Stomach (tissue), 9 donors: Measurements from ENCODE around the gene SAAL1. TPM values are rescaled to one million over a fixed set of nuclear protein-coding genes. Genes with fewer than 3 reads are reported as not detected.

Experiments
- DNase-seq, 2 donors: peaks; one replicate each; pipeline versions ENCODE4 v3.0.0 to v3.0.0-alpha.2; 2013 to 2019
- H3K27ac ChIP-seq, 5 donors: fragments of 200-600 bp in 4 of 5; sonication (generic) in 4 of 5; one replicate each; pipeline ENCODE4 v1.5.1; 2013 to 2019; ENCODE audit warnings: mild to moderate bottlenecking in 1 of 5, moderate library complexity in 1 of 5
- H3K27me3 ChIP-seq, 3 donors: fragments of 200-600 bp; sonication (generic); one replicate each; pipeline ENCODE4 v1.5.1; 2017 to 2019; ENCODE audit warnings: mixed run types in 1 of 3
- H3K36me3 ChIP-seq, 4 donors: fragments of 200-600 bp; sonication (generic); 1 replicate in 3 of 4; 2 replicates in 1 of 4; pipeline ENCODE4 v1.5.1; 2016 to 2019
- H3K4me1 ChIP-seq, 4 donors: fragments of 200-600 bp; sonication (generic); one replicate each; pipeline ENCODE4 v1.5.1; 2016 to 2019
- H3K4me3 ChIP-seq, 4 donors: fragments of 200-600 bp; sonication (generic) in 3 of 4; one replicate each; pipeline ENCODE4 v1.5.1; 2016 to 2019; ENCODE audit warnings: mild to moderate bottlenecking in 1 of 4
- H3K9me3 ChIP-seq, 4 donors: fragments of 200-600 bp; sonication (generic); one replicate each; pipeline ENCODE4 v1.5.1; 2016 to 2019
- EP300 ChIP-seq: sonication (generic); formaldehyde crosslinking; IDR thresholded peaks from one replicate; pipeline ENCODE4 v1.6.1; 2017; ENCODE audit warnings: antibody characterized with exemption
- POLR2A ChIP-seq, 4 donors: fragments of 450-650 bp; IDR thresholded peaks; one replicate each; pipeline ENCODE4 v1.6.1; 2016; ENCODE audit warnings: antibody characterized with exemption in 4 of 4, control low read depth in 2 of 4, mild to moderate bottlenecking in 1 of 4, moderate library complexity in 1 of 4
- POLR2AphosphoS5 ChIP-seq, 3 donors: sonication (generic); formaldehyde crosslinking; IDR thresholded peaks; one replicate each; pipeline ENCODE4 v1.6.1; 2016; ENCODE audit warnings: antibody characterized with exemption in 3 of 3
- WGBS, 5 donors: extraction: QIAGEN DNeasy Blood & Tissue Kit in 3 of 5; methylation state at CpG; one replicate each; pipeline versions ENCODE4 v1.1.5 to v1.1.7; 2013 to 2018; 5-methylcytosine and 5-hydroxymethylcytosine counted together
- intact Hi-C: fragments of 100-400 bp; cut with DNase I; formaldehyde crosslinking; loops from one replicate; pipeline ENCODE4 v1.15.1; 2023; ENCODE audit warnings: low total_unique reads
- polyA plus RNA-seq, 3 donors: library from polyadenylated mRNA; stranded (reverse); fragments of 200-250 nt; gene quantifications; one replicate each; pipeline ENCODE4 v1.2.3, GENCODE V29; 2013
- total RNA-seq, 5 donors: library from RNA; depleted of rRNA; stranded (reverse); fragments of >200 nt; gene quantifications; one replicate each; pipeline versions ENCODE4 v1.1.0 to v1.2.3, GENCODE V29; 2014 to 2016
- TF ChIP-seq, protein P1 (sequence below), 7 experiments: fragments of 450-650 bp in 4 of 7; fragments of 200-600 bp in 3 of 7; sonication (generic) in 3 of 7; IDR thresholded peaks; one replicate each; pipeline ENCODE4 v1.5.1; 2016 to 2019; ENCODE audit warnings: antibody characterized with exemption in 7 of 7, control low read depth in 2 of 7, mild to moderate bottlenecking in 1 of 7
- donor health status: healthy with polysubstance abuse.
- donor health status: Bipolar disorder and iron deficiency.
- donor health status: healthy.

SAAL1 gene
- total and polyA plus RNA-seq, 8 donors = 2.0 to 20.2 (median 10.8) TPM

DNA sequence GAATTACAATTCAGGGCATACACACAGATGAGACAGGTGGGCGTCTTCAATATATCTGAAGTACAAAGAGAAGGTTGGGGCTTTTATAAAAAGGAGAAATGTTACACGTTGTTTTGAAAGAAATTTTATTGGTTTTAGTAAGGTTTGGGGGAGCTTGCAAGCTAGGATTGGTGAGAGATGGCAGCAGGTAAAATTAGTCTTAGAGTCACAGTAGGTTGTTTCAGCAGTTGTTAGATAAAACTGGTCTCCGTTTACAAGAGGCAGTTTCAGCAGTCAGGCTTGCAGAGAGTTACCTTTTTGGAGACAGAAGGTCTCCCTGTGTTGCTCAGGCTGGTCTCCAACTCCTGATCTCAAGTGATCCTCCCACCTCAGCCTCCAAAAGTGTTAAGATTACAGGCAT, 2.4 kb upstream of the SAAL1 start:
- Histone ChIP-seq H3K4me3 (no peak overlapping the region), H3K9me3 (no peaks in the 10 kb centered on the region), H3K4me1 (peaks cover 9 to 24% (median 15%) of the 10 kb centered on the region in 4 donors), H3K27ac (no peak overlapping the region), H3K27me3 (peaks cover 0 to 23% (median 0%) of the 10 kb centered on the region in 3 donors), H3K36me3 (peaks cover 0 to 4% (median 2%) of the 10 kb centered on the region in 4 donors)
- intact Hi-C loops = loop anchor here (10.0 kb wide), 1 partner anchor 93 kb away; the partner anchor contains the start of gene SERGEF
- TF ChIP-seq POLR2A (IDR thresholded peaks at IDR 0.05) (no peak), POLR2AphosphoS5 (IDR thresholded peaks at IDR 0.05) (no peak), EP300 (no peak)
- TF ChIP-seq, protein P1, sequence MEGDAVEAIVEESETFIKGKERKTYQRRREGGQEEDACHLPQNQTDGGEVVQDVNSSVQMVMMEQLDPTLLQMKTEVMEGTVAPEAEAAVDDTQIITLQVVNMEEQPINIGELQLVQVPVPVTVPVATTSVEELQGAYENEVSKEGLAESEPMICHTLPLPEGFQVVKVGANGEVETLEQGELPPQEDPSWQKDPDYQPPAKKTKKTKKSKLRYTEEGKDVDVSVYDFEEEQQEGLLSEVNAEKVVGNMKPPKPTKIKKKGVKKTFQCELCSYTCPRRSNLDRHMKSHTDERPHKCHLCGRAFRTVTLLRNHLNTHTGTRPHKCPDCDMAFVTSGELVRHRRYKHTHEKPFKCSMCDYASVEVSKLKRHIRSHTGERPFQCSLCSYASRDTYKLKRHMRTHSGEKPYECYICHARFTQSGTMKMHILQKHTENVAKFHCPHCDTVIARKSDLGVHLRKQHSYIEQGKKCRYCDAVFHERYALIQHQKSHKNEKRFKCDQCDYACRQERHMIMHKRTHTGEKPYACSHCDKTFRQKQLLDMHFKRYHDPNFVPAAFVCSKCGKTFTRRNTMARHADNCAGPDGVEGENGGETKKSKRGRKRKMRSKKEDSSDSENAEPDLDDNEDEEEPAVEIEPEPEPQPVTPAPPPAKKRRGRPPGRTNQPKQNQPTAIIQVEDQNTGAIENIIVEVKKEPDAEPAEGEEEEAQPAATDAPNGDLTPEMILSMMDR (IDR thresholded peaks at IDR 0.05) = no peak
- 57 to 71% (median 62%) methylated on average over 3 of the region's 3 CpGs for WGBS, 5 donors
- DNase-seq = no peak

DNA sequence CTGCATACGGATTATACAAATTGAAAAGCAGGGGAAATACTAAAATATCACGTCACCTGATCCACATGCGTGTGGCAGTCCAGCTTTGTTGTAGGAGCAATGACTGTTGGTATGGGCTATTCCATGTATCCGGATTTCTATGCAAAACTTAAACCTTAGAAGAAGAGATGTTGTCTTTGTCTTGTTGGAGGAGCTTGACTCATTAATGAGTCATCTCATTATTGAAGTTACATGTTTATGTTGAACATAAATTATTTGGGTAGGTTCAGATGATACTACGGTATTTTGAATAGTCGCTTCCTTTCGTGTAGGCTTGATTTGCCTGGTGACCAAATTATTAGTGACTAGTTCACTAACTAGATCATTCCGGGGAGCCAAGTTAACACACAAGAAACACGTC, 806 bp upstream of the SAAL1 start:
- no peak for DNase-seq
- H3K36me3 ChIP-seq = peaks cover 0 to 19% (median 18%) of the 10 kb centered on the region in 4 donors
- WGBS, 5 donors = 81 to 89% (median 84%) methylated on average over 9 of the region's 9 CpGs
- intact Hi-C loops = loop anchor here (10.0 kb wide), 1 partner anchor 92 kb away; the partner anchor contains the start of gene SERGEF
- H3K27ac ChIP-seq = no peak overlapping the region
- H3K27me3 ChIP-seq = peaks cover 0 to 14% (median 0%) of the 10 kb centered on the region in 3 donors
- peaks cover 9 to 24% (median 15%) of the 10 kb centered on the region in 4 donors for H3K4me1 ChIP-seq
- H3K9me3 ChIP-seq = no peaks in the 10 kb centered on the region
- peak overlapping the region in 1 of 4 donors; percentile 96 for H3K4me3 ChIP-seq
- TF ChIP-seq EP300 = no peak
- TF ChIP-seq, protein P1 (IDR thresholded peaks at IDR 0.05) = no peak
- TF ChIP-seq POLR2A (IDR thresholded peaks at IDR 0.05) = no peak
- no peak for TF ChIP-seq POLR2AphosphoS5 (IDR thresholded peaks at IDR 0.05)

DNA sequence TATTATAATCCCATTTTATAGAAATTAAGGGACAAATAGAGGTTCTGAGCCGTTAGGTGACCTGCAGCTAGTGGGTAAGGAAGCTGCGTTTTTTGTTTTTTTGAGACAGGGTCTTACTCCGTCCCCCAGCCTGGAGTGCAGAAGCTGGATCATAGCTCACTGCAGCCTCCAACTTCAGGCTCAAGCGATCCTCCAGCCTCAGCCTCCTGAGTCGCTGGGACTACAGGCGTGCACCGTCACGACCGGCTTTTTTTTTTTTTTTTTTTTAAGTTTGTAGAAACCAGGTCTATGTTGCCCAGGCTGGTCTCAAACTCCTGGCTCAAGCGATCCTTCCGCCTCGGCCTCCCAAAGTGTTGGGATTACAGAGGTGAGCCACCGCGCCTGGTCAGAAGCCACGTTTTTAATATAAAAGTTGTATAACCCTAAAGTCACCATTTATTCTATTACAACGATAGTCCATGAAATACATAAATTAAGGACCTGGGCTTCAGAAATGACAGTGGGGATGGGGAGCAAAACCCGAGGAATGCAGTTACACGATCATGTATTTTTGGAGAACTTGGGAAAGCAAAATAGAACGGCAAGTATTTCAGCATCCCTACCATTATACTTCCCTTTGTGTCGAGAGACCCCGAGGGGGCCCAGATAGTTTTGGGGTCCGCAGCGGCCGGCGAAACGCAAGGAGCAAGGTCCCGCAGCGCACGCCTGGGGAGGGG, 638 bp downstream of the SAAL1 start:
- H3K36me3 ChIP-seq = peaks cover 0 to 34% (median 32%) of the 10 kb centered on the region in 4 donors
- no peaks in the 10 kb centered on the region for H3K9me3 ChIP-seq
- H3K4me1 ChIP-seq = peaks cover 9 to 24% (median 15%) of the 10 kb centered on the region in 4 donors
- peak overlapping the region; percentile 44 to 83 (median 71) for H3K27ac ChIP-seq
- H3K27me3 ChIP-seq = peaks cover 0 to 3% (median 0%) of the 10 kb centered on the region in 3 donors
- H3K4me3 ChIP-seq = peak overlapping the region; percentile 88 to 96 (median 91)
- WGBS, 5 donors = 21 to 26% (median 23%) methylated on average over 29 of the region's 29 CpGs
- no peak for DNase-seq
- intact Hi-C loops = loop anchor here (10.0 kb wide), 1 partner anchor 90 kb away; the partner anchor contains the start of gene SERGEF
- TF ChIP-seq, protein P1 (IDR thresholded peaks at IDR 0.05) = no peak
- TF ChIP-seq POLR2A (IDR thresholded peaks at IDR 0.05) (no peak), POLR2AphosphoS5 (IDR thresholded peaks at IDR 0.05) (no peak), EP300 (no peak)

DNA sequence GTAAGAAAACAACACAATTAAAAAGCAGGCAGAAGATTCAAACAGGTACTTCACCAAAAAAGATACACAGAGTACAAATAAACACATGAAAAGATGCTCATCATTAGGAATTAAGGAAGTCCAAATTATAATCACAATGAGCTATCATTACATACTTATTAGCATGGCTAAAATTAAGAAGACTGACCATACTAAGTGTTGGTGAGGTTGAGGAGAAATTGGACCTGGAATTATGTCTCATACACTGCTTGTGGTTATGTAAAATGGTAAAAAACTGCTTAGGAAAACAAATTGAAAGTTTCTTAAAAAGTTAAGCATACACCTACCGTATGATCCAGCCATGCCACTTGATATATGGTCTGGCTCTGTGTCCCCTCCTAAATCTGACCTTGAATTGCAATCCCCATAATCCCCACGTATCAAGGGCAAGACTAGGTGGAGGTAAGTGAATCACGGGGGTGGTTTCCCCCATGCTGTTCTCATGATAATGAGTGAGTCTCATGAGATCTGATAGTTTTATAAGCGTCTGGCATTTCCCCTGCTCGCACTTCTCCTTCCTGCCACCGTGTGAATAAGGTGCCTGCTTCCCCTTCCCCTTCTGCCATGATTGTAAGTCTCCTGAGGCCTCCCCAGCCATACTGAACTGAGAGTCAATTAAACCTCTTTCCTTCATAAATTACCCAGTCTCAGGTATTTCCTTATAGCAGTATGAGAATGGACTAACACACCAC, 4.8 kb downstream of the SAAL1 start:
- H3K9me3 ChIP-seq = no peaks in the 10 kb centered on the region
- H3K36me3 ChIP-seq = peaks cover 0 to 68% (median 48%) of the 10 kb centered on the region in 4 donors
- no peaks in the 10 kb centered on the region for H3K27me3 ChIP-seq
- peaks cover 6 to 22% (median 12%) of the 10 kb centered on the region in 4 donors for H3K4me1 ChIP-seq
- intact Hi-C loops = loop anchor here (10.0 kb wide), 1 partner anchor 86 kb away; the partner anchor contains the start of gene SERGEF
- DNase-seq = no peak
- TF ChIP-seq EP300 (no peak), POLR2AphosphoS5 (IDR thresholded peaks at IDR 0.05) (no peak), POLR2A (IDR thresholded peaks at IDR 0.05) (no peak)
- TF ChIP-seq, protein P1 (IDR thresholded peaks at IDR 0.05) = no peak
- H3K4me3 ChIP-seq = no peak overlapping the region
- WGBS, 5 donors = 42 to 90% (median 83%) methylated on average over 6 of the region's 6 CpGs
- no peak overlapping the region for H3K27ac ChIP-seq
